ENCODE results near the gene ZSCAN22. TPM values are rescaled to one million over a fixed set of nuclear protein-coding genes. Genes with fewer than 3 reads are reported as not detected.

The ZSCAN22 gene
- total RNA-seq, 1 donor from 2014 or later, result 6.3 TPM

DNA sequence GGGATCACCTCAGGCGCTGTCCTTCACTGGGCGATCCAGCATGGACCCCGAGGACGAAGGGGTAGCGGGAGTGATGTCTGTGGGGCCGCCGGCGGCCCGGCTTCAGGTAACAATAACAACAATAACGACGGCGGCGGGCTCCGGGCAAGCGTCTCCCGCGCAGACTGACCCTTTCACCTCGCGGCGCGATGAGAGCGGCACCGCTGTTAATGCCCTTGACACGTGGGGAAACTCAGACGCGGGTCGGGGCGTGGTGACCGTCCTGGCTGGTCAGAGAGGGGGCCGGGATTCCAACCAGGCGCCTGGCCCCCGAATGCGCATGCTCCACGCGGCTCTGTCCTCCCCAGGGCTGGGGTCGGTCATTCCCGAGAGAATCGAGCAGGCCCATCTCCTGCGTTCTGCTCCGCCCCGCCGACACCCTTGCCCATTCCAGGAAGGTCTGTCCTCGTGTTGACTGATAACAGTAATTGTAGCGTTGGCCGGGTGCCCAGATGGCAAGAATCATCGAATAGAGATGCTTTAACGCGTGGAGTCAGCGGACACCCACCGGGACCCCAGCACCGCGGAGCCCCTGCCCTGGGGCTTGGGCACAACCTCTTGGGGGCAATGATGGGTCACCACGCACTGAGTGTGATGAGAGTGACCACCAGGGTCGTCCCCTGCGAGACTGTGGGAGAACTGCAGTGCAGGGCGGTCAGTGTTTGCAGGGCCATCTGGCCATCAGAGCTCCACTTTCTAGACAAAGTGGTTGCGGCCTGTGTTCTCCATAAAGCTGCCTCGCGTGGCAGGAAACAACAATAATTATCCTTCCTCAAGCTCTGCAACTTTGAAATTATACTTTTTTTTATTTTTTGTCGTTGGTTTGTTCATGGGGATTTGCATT is 47.5 kb upstream of the ZSCAN22 start:
- TF ChIP-seq, protein P1, sequence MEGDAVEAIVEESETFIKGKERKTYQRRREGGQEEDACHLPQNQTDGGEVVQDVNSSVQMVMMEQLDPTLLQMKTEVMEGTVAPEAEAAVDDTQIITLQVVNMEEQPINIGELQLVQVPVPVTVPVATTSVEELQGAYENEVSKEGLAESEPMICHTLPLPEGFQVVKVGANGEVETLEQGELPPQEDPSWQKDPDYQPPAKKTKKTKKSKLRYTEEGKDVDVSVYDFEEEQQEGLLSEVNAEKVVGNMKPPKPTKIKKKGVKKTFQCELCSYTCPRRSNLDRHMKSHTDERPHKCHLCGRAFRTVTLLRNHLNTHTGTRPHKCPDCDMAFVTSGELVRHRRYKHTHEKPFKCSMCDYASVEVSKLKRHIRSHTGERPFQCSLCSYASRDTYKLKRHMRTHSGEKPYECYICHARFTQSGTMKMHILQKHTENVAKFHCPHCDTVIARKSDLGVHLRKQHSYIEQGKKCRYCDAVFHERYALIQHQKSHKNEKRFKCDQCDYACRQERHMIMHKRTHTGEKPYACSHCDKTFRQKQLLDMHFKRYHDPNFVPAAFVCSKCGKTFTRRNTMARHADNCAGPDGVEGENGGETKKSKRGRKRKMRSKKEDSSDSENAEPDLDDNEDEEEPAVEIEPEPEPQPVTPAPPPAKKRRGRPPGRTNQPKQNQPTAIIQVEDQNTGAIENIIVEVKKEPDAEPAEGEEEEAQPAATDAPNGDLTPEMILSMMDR (conservative IDR thresholded peaks at IDR 0.05), result no peak
- peak; percentile 70 for DNase-seq (ENCODE audit: low read depth, low spot score)
- peaks cover 65% of the 10 kb centered on the region for H3K36me3 Mint-ChIP-seq (ENCODE audit: low read depth)
- H3K9me3 Mint-ChIP-seq, result peaks cover 13% of the 10 kb centered on the region
- H3K4me1 Mint-ChIP-seq, result peaks cover 35% of the 10 kb centered on the region
- H3K27ac Mint-ChIP-seq (ENCODE audit: unreplicated experiment), result peak overlapping the region; percentile 97
- H3K27me3 Mint-ChIP-seq (ENCODE audit: low read depth), result peaks cover 5% of the 10 kb centered on the region
- peak overlapping the region; percentile 99 for H3K4me3 Mint-ChIP-seq

DNA sequence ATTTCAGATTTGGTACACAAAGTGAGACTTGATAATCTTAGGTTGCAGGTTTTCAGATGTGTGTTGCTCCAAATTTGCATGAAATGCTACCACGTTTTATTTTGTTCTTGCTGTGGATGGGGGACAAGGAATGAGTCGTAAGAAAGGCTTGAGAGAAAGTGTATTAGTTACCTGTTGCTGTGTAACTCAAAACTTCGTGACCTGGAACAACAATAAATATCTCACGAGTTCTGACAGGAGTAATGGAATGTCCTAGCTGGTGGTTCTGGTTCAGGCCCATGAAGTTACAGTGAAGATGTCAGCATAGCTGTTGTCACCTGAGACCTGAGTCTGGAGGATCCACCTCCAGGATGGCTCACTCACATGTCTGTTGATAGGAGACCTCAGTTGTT is 46.9 kb upstream of the ZSCAN22 start:
- Mint-ChIP-seq H3K27ac (ENCODE audit: unreplicated experiment) (peak overlapping the region; percentile 97), H3K9me3 (peaks cover 8% of the 10 kb centered on the region), H3K36me3 (ENCODE audit: low read depth) (peaks cover 60% of the 10 kb centered on the region), H3K27me3 (ENCODE audit: low read depth) (peaks cover 5% of the 10 kb centered on the region), H3K4me3 (peak overlapping the region; percentile 99), H3K4me1 (peaks cover 35% of the 10 kb centered on the region)
- TF ChIP-seq, protein P1 (conservative IDR thresholded peaks at IDR 0.05), result no peak
- DNase-seq (ENCODE audit: low read depth, low spot score), result no peak

DNA sequence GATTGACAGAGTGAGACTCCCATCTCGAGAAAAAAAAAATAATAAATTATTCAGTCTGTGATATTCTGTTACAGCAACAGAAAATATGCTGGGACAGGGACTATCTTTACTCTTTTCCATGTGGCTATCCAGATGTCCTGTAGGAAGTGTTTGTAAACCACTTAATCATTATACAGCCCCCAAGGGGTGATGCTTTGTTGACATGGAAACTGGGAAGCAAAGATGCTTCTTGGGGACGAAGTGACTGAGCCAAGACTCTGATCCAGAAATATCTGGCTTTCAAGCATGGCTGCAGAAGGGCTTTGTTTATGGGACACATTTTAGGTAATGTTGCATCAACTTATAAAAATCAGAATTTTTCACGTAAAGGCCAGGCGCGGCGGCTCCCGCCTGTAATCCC is 42.6 kb upstream of the ZSCAN22 start:
- Mint-ChIP-seq H3K36me3 (ENCODE audit: low read depth) (peaks cover 61% of the 10 kb centered on the region), H3K4me1 (peaks cover 24% of the 10 kb centered on the region)
- TF ChIP-seq, protein P1 (conservative IDR thresholded peaks at IDR 0.05), result no peak

DNA sequence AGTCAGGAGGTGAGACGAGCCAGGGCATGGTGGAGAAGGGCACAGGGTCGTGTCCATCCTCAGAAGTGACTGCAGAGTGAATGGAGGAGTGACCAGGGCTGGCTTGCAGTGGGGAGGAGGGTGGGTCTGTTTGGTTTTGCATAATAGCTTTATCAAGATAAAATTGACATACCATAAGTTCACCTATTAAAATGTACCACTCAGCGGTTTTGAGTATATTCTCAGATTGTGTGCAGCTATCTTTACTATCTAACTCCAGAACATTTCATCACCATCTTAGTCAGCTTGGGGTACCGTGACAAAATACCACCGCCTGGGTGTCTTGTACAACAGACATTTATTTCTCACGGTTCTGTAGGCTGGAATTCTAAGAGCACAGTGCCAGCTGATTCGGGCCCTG is 34.9 kb upstream of the ZSCAN22 start:
- Mint-ChIP-seq H3K4me3 (no peak overlapping the region), H3K4me1 (no peaks in the 10 kb centered on the region), H3K27me3 (ENCODE audit: low read depth) (no peaks in the 10 kb centered on the region), H3K27ac (ENCODE audit: unreplicated experiment) (no peak overlapping the region), H3K9me3 (peaks cover 4% of the 10 kb centered on the region), H3K36me3 (ENCODE audit: low read depth) (peaks cover 73% of the 10 kb centered on the region)
- no peak for DNase-seq (ENCODE audit: low read depth, low spot score)
- TF ChIP-seq, protein P1 (conservative IDR thresholded peaks at IDR 0.05), result no peak

More for the DNA sequence above, 42.6 kb upstream of the ZSCAN22 start:
- DNase-seq (ENCODE audit: low read depth, low spot score), result no peak
- Mint-ChIP-seq H3K4me3 (no peak overlapping the region), H3K9me3 (no peaks in the 10 kb centered on the region), H3K27ac (ENCODE audit: unreplicated experiment) (no peak overlapping the region), H3K27me3 (ENCODE audit: low read depth) (no peaks in the 10 kb centered on the region)

DNA sequence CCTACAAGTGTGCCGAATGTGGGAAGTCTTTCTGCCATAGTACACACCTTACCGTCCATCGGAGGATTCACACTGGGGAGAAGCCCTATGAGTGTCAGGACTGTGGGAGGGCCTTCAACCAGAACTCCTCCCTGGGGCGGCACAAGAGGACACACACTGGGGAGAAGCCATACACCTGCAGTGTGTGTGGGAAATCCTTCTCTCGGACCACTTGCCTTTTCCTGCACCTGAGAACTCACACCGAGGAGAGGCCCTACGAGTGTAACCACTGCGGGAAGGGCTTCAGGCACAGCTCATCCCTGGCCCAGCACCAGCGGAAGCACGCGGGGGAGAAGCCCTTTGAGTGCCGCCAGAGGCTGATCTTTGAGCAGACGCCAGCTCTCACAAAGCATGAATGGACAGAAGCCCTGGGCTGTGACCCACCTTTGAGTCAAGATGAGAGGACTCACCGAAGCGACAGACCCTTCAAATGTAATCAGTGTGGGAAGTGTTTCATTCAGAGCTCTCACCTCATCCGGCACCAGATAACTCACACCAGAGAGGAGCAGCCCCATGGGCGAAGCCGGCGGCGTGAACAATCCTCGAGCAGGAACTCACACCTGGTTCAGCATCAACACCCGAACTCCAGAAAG is 31.9 kb upstream of the ZSCAN22 start:
- Mint-ChIP-seq H3K36me3 (ENCODE audit: low read depth) (peaks cover 63% of the 10 kb centered on the region), H3K9me3 (peaks cover 4% of the 10 kb centered on the region), H3K27me3 (ENCODE audit: low read depth) (no peaks in the 10 kb centered on the region), H3K4me3 (no peak overlapping the region), H3K27ac (ENCODE audit: unreplicated experiment) (no peak overlapping the region), H3K4me1 (no peaks in the 10 kb centered on the region)
- TF ChIP-seq, protein P1 (conservative IDR thresholded peaks at IDR 0.05), result no peak
- DNase-seq (ENCODE audit: low read depth, low spot score), result no peak
